Muscle of leg (tissue), 11 donors: ENCODE data around the gene HACD1. TPM values are rescaled to one million over a fixed set of nuclear protein-coding genes. Genes with fewer than 3 reads are reported as not detected.
"Not testable (repeated sequence)": the region's sequence is repeated elsewhere in the genome, so short reads cannot be mapped to it uniquely, and the experiment has no call there.

Experiments used
- DNase-seq: peaks from one replicate; pipeline ENCODE4 v3.0.0; 2013
- H3K27ac ChIP-seq: one replicate; pipeline ENCODE4 v1.5.1; 2013; ENCODE audit warnings: mild to moderate bottlenecking, low read length, control low read depth
- H3K27me3 ChIP-seq: one replicate; pipeline ENCODE4 v1.6.1; 2013; ENCODE audit warnings: low read length; ENCODE audit not compliant: control insufficient read depth, insufficient read depth
- H3K36me3 ChIP-seq: one replicate; pipeline ENCODE4 v1.6.1; 2013; ENCODE audit warnings: low read length; ENCODE audit not compliant: control insufficient read depth, insufficient read depth
- H3K4me1 ChIP-seq: one replicate; pipeline ENCODE4 v1.6.1; 2013; ENCODE audit warnings: low read length; ENCODE audit not compliant: control insufficient read depth, insufficient read depth
- H3K4me3 ChIP-seq: one replicate; pipeline ENCODE4 v1.5.1; 2013; ENCODE audit warnings: low read length, control low read depth
- H3K9me3 ChIP-seq: replicated peaks from 2 replicates; pipeline ENCODE4 v1.6.1; 2013; ENCODE audit warnings: low read depth, low read length; ENCODE audit not compliant: control insufficient read depth
- WGBS: methylation state at CpG from one replicate; pipeline ENCODE4 v1.1.5; 2013; ENCODE audit warnings: missing lambda C conversion rate; ENCODE audit not compliant: insufficient coverage; 5-methylcytosine and 5-hydroxymethylcytosine counted together
- polyA plus RNA-seq, 8 donors: library from polyadenylated mRNA; unstranded; fragments of 120-200 nt; gene quantifications; one replicate each; pipeline versions ENCODE4 v1.2.1 to v1.2.3, GENCODE V29; 2013; ENCODE audit warnings: inconsistent platforms in 1 of 8, low replicate concordance in 1 of 8; ENCODE audit not compliant: insufficient read length in 8 of 8, insufficient read depth in 1 of 8
- total RNA-seq: library from RNA; stranded (reverse); fragments of 120-200 nt; gene quantifications from one replicate; pipeline ENCODE4 v1.2.4, GENCODE V29; 2013

HACD1 gene
- total and polyA plus RNA-seq, 9 donors, result 55.4 to 132 (median 101) TPM

DNA sequence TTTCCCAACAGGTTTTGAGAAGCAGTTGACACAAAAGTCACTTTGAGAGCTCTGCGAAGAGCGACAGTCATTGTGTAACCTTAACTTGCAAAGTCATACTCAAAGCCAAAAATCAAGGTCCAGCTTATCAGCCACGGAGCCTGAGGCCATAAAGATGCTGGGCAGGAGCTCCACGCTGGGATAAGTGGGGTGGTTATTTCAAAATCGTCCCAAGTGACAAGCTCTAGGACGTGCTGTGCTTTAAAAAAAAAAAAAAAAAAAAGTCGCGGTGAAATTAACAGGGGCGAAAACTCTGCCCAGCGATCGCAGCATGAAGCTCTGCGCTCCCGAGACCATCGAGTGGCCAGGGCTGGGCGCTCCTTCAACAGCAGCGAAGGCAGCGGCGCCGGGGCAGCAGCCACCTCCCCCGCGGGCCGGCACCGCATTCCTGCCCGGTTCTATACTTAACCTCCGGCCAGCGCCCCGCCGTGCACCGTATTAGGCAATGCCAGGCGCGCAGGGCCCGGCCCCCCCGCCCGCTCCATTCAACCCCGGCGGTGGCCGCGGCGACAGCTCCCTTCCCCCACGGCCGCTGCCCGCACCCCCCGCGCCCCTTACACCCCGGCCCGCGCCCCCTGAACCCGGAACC lies 657 bp downstream of the HACD1 start:
- Histone ChIP-seq H3K27ac (peak overlapping the region; percentile 84), H3K4me3 (peak overlapping the region; percentile 52), H3K36me3 (no peaks in the 10 kb centered on the region), H3K4me1 (peaks cover 8% of the 10 kb centered on the region), H3K9me3 (no peaks in the 10 kb centered on the region), H3K27me3 (peaks cover 17% of the 10 kb centered on the region)
- 2% methylated on average over 27 of the region's 48 CpGs for WGBS
- DNase-seq, result peak; percentile 65

- Histone ChIP-seq H3K4me3 (no peak overlapping the region), H3K36me3 (no peaks in the 10 kb centered on the region), H3K27me3 (no peaks in the 10 kb centered on the region), H3K9me3 (no peaks in the 10 kb centered on the region), H3K27ac (no peak overlapping the region), H3K4me1 (no peaks in the 10 kb centered on the region)
- WGBS, result 89% methylated on average over 10 of the region's 13 CpGs
- DNase-seq, result no peak
Measured at GRCh38 chr10:17609523-17610079, 7.6 kb downstream of the HACD1 start.

- Histone ChIP-seq H3K4me1 (no peaks in the 10 kb centered on the region), H3K36me3 (no peaks in the 10 kb centered on the region), H3K27ac (no peak overlapping the region), H3K4me3 (no peak overlapping the region), H3K27me3 (no peaks in the 10 kb centered on the region), H3K9me3 (no peaks in the 10 kb centered on the region)
- 88% methylated on average over 4 of the region's 9 CpGs for WGBS
- DNase-seq, result peak; percentile 68
Measured at GRCh38 chr10:17607603-17608332, 9.4 kb downstream of the HACD1 start.

- Histone ChIP-seq H3K9me3 (no peaks in the 10 kb centered on the region), H3K4me3 (no peak overlapping the region), H3K4me1 (no peaks in the 10 kb centered on the region), H3K27ac (no peak overlapping the region), H3K27me3 (no peaks in the 10 kb centered on the region), H3K36me3 (no peaks in the 10 kb centered on the region)
- no CpG with 5 or more reads among the region's 2 CpGs for WGBS
- DNase-seq, result no peak
Measured at GRCh38 chr10:17607060-17607459, 10.1 kb downstream of the HACD1 start.

DNA sequence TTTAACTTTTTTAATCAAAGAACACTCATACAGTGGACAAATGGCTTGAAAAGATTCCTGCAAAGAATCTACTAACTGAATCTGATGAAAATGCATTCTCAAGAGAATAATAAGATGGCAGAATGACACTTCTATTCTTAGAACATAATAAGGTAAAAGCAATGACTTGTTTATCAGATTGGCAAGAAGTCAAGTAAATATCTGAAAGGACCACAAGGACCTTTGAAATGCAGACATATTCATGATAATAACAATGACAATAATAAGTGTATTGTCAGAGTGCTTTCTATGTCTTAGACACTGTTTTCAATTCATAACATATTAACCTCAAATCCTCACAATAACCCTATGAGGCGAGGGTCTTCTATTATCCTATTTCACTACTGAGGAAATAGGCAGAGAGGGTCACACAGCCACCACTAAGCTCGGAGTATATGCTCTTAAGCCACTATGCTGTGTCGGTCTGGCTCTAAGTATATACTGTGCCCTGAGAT lies 10.6 kb downstream of the HACD1 start:
- H3K36me3 ChIP-seq, result no peaks in the 10 kb centered on the region
- whole genome bisulfite sequencing, result no CpG with 5 or more reads among the region's 3 CpGs
- no peaks in the 10 kb centered on the region for H3K4me1 ChIP-seq
- no peak overlapping the region for H3K4me3 ChIP-seq
- no peak for DNase-seq
- H3K27ac ChIP-seq, result no peak overlapping the region
- no peaks in the 10 kb centered on the region for H3K9me3 ChIP-seq
- no peaks in the 10 kb centered on the region for H3K27me3 ChIP-seq

- H3K36me3 ChIP-seq, result no peaks in the 10 kb centered on the region
- no peaks in the 10 kb centered on the region for H3K27me3 ChIP-seq
- no peak overlapping the region for H3K27ac ChIP-seq
- H3K9me3 ChIP-seq, result no peaks in the 10 kb centered on the region
- WGBS, result 94% methylated on average over 2 of the region's 6 CpGs
- H3K4me1 ChIP-seq, result no peaks in the 10 kb centered on the region
- no peak for DNase-seq
- H3K4me3 ChIP-seq, result no peak overlapping the region
Measured at GRCh38 chr10:17605936-17606335, 11.2 kb downstream of the HACD1 start.

DNA sequence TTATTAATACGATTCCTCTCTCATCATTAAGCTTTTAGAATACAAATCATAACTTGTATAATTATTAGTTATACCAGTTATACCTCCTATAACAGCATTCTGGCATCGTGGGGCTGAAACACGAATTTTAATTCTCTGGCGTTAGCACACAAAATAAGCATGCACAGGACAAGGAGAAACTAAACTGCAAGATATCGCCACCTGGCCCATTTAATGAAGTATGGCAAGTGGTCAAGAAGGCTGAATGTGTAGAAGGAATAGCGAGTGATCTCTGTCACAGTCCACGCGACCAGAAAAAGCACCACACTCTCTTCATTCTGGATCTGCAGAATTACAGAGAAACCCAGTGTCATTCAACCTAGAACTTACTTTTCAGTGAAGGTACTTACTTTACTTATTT lies 18.1 kb downstream of the HACD1 start:
- Histone ChIP-seq H3K4me3 (no peak overlapping the region), H3K36me3 (no peaks in the 10 kb centered on the region), H3K9me3 (no peaks in the 10 kb centered on the region), H3K4me1 (no peaks in the 10 kb centered on the region), H3K27ac (no peak overlapping the region), H3K27me3 (no peaks in the 10 kb centered on the region)
- peak; percentile 26 for DNase-seq
- no CpG with 5 or more reads among the region's 8 CpGs for WGBS

DNA sequence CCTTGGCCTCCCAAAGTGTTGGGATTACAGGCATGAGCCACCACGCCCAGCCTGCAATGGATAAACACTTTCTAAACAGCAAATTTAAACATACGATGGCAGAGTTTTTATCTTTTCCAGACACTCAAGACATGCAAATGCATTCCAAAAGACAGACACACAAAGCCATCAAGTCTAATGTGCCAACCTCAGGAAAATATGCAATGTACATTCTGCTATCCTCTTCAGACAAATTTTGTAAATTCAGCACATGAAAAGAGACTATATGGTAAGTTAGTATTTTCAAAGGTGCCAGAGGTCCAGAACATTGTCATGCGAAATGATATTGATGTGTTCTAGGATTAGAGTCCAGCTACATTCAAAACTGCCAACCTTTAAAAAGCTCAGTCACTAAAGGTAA lies 19.8 kb downstream of the HACD1 start:
- WGBS, result 46% methylated on average over 2 of the region's 3 CpGs
- Histone ChIP-seq H3K4me1 (no peaks in the 10 kb centered on the region), H3K9me3 (no peaks in the 10 kb centered on the region), H3K36me3 (peaks cover 3% of the 10 kb centered on the region), H3K27me3 (no peaks in the 10 kb centered on the region), H3K4me3 (no peak overlapping the region), H3K27ac (no peak overlapping the region)
- DNase-seq, result no peak

DNA sequence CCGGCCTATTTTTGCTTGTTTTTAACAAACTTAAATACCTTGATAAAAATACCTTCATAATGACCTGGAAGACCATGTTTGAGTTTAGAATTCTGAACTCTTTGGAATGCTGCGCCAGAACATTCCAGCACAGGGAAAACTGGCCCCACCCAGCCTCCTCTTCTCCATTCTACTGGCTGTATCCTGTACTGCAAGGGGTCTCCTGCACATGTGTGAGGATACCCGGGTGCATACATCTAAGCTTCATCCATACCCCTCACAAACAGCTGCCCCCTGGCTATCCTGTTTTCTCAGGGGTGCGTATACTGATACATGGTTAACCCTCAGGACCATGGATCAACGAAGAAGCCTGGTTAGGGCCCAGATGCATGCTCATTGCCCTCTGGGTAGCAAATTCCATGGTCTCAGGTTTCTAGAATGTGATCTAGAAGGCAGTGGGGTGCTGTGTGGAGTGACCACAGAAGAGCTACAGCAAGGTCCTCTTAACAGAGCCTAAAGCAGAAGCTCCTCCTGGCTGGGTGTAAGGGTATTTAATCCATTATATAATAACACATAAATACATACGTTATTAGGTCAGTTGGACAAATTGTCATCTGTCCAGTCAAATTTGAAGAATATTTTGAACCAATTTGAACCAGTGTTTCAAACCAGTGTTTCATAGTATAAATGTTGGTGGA lies 26.1 kb downstream of the HACD1 start:
- DNase-seq, result peak; percentile 2
- peaks cover 3% of the 10 kb centered on the region for H3K36me3 ChIP-seq
- no peaks in the 10 kb centered on the region for H3K9me3 ChIP-seq
- no peak overlapping the region for H3K4me3 ChIP-seq
- H3K27me3 ChIP-seq, result no peaks in the 10 kb centered on the region
- WGBS, result 78% methylated on average over 4 of the region's 6 CpGs
- no peak overlapping the region for H3K27ac ChIP-seq
- no peaks in the 10 kb centered on the region for H3K4me1 ChIP-seq

DNA sequence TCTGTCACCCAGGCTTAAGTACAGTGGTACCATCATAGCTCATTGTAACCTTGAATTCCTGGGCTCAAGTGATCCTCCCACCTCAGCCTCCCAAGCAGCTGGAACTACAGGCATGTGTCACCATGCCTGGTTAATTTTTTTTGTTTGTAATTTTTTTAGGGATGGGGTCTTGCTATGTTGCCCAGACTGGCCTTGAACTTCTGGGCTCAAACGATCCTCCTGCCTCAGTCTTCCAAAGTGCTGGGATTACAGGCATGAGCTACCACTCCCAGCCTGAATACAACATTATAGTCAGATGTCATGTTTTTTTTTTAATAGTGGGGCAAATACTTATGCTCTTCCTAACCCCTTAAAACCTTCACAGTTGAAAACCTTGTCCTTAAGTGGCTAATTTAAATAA lies 27.9 kb downstream of the HACD1 start:
- DNase-seq, H3K27ac ChIP-seq, H3K27me3 ChIP-seq, H3K9me3 ChIP-seq, H3K4me1 ChIP-seq, H3K36me3 ChIP-seq, H3K4me3 ChIP-seq: not testable (repeated sequence)
- WGBS, result no CpG with 5 or more reads among the region's 1 CpG
